ENCODE measurements around the gene PLAGL2. TPM values are rescaled to one million over a fixed set of nuclear protein-coding genes. Genes with fewer than 3 reads are reported as not detected.

PLAGL2 gene
- total RNA-seq, 1 donor from 2014 or later: 6.7 TPM

DNA sequence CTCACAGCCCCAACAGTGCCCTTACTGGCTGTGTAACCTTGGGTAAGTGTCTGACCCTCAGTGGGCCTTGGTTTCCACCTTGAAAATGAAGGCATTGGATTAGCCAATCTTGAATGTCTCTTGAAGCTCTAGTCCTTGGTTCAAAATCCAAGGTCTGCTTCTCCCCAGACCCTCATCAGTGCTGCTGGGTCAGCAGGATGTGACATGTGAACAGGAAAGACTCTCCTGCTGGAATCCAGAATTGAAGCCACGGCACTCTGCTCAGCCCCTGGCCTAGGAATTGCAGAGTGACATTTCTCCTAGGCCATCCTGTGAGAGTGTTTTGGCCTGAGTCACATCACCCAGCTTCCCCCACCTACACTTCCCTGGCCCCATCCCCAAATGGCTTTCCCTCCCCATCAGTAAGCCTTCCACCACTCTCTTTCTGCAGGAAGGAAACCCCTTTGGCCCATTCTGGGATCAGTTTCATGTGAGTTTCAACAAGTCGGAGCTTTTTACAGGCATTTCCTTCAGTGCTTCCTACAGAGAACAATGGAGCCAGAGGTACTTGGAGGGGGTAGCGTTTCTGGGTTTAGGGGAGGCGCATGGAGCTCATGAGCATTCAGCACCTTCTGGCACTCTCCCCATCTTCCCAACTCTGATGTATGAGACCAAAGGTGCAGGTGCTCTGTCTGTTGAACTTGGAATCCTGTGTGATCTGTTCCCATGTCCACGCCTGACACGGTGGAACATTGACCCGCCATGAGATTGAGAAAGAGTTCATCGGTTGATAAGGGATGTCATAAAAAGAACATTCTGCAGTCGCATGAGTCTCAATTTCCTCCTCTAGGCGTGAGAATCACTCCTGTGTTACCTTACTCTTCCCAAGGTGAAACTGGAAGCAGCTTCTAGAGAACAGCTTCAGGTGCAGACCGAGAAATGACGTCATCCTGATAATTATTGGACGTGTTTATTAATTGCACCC lies 8.9 kb upstream of the PLAGL2 start:
- peaks cover 32 to 64% of the 10 kb centered on the region in 2 donors for H3K36me3 ChIP-seq
- no peak overlapping the region for H3K4me3 ChIP-seq
- no peaks in the 10 kb centered on the region for H3K27me3 ChIP-seq
- no peak overlapping the region for H3K27ac ChIP-seq
- no peak for DNase-seq (ENCODE audit: low spot score in 2 of 2)
- no peaks in the 10 kb centered on the region for H3K4me1 ChIP-seq
- intact Hi-C loops (cut with DNase I): no loop called here
- TF ChIP-seq, protein P1, sequence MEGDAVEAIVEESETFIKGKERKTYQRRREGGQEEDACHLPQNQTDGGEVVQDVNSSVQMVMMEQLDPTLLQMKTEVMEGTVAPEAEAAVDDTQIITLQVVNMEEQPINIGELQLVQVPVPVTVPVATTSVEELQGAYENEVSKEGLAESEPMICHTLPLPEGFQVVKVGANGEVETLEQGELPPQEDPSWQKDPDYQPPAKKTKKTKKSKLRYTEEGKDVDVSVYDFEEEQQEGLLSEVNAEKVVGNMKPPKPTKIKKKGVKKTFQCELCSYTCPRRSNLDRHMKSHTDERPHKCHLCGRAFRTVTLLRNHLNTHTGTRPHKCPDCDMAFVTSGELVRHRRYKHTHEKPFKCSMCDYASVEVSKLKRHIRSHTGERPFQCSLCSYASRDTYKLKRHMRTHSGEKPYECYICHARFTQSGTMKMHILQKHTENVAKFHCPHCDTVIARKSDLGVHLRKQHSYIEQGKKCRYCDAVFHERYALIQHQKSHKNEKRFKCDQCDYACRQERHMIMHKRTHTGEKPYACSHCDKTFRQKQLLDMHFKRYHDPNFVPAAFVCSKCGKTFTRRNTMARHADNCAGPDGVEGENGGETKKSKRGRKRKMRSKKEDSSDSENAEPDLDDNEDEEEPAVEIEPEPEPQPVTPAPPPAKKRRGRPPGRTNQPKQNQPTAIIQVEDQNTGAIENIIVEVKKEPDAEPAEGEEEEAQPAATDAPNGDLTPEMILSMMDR (IDR thresholded peaks at IDR 0.05): no peak
- no peaks in the 10 kb centered on the region for H3K9me3 ChIP-seq

DNA sequence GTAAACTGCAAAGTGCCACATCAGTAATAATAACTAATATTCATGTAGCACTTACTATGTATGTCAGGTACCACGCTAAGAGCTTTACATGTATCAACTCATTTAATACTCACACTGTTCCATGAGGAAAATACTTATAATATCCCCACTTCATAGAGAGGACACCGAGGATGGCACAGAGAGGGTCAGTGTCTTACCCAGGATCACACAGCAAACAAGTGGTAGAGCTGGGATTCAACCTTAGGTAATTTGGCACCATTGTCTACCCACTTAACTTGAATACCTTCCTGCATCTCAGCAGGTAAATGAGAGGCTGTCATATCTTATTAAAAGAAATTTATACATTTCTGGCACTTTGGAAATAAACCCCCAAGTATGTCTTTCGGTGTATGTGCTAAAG lies 8.2 kb upstream of the PLAGL2 start:
- Histone ChIP-seq H3K27me3 (no peaks in the 10 kb centered on the region), H3K9me3 (no peaks in the 10 kb centered on the region), H3K4me3 (no peak overlapping the region), H3K27ac (no peak overlapping the region), H3K4me1 (no peaks in the 10 kb centered on the region), H3K36me3 (peaks cover 32 to 64% of the 10 kb centered on the region in 2 donors)
- TF ChIP-seq, protein P1 (IDR thresholded peaks at IDR 0.05): no peak
- DNase-seq (ENCODE audit: low spot score in 2 of 2): no peak
- intact Hi-C loops (cut with DNase I): no loop called here

DNA sequence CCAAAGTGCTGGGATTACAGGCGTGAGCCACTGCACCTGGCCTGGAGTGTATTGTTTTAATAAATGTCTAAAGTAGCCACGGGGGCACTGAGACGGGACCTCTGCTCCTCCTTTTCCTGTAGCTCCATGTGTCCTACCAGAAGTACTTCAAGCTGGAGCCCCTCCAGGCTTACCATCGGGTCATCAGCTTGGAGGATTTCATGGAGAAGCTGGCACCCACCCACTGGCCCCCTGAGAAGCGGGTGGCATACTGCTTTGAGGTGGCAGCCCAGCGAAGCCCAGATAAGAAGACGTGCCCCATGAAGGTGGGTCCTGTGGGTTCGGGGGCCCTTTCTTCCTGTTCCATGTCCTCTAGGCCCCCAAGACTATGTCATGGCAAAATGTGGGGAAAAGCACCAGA lies 7.6 kb upstream of the PLAGL2 start:
- no peaks in the 10 kb centered on the region for H3K4me1 ChIP-seq
- H3K4me3 ChIP-seq: no peak overlapping the region
- TF ChIP-seq, protein P1 (IDR thresholded peaks at IDR 0.05): no peak
- no peaks in the 10 kb centered on the region for H3K27me3 ChIP-seq
- H3K36me3 ChIP-seq: peaks cover 27 to 60% of the 10 kb centered on the region in 2 donors
- no peak overlapping the region for H3K27ac ChIP-seq
- no peaks in the 10 kb centered on the region for H3K9me3 ChIP-seq
- no peak for DNase-seq (ENCODE audit: low spot score in 2 of 2)
- intact Hi-C loops (cut with DNase I): no loop called here

DNA sequence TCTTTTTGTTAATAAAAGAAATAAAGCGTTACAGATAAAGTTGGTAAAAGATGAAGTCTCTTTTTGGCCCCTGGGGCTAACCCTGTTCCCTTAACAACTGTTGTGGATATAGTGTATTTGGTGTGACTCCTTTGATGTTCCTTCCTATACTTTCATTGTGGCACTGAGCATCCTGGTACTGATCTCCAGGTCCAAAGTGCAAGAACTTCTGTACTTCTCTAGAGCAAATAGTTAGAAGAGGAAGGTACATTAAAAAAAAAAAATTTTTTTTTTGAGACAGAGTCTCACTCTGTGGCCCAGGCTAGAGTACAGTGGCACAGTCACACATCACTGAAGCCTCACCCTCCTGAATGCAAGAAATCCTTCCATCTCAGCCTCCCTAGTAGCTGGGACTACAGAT lies 6.3 kb upstream of the PLAGL2 start:
- TF ChIP-seq, protein P1 (IDR thresholded peaks at IDR 0.05): no peak
- no peak overlapping the region for H3K27ac ChIP-seq
- intact Hi-C loops (cut with DNase I): no loop called here
- H3K4me1 ChIP-seq: peaks cover 0 to 3% of the 10 kb centered on the region in 2 donors
- H3K36me3 ChIP-seq: peaks cover 26 to 53% of the 10 kb centered on the region in 2 donors
- no peak for DNase-seq (ENCODE audit: low spot score in 2 of 2)
- H3K4me3 ChIP-seq: no peak overlapping the region
- H3K27me3 ChIP-seq: no peaks in the 10 kb centered on the region
- no peaks in the 10 kb centered on the region for H3K9me3 ChIP-seq

DNA sequence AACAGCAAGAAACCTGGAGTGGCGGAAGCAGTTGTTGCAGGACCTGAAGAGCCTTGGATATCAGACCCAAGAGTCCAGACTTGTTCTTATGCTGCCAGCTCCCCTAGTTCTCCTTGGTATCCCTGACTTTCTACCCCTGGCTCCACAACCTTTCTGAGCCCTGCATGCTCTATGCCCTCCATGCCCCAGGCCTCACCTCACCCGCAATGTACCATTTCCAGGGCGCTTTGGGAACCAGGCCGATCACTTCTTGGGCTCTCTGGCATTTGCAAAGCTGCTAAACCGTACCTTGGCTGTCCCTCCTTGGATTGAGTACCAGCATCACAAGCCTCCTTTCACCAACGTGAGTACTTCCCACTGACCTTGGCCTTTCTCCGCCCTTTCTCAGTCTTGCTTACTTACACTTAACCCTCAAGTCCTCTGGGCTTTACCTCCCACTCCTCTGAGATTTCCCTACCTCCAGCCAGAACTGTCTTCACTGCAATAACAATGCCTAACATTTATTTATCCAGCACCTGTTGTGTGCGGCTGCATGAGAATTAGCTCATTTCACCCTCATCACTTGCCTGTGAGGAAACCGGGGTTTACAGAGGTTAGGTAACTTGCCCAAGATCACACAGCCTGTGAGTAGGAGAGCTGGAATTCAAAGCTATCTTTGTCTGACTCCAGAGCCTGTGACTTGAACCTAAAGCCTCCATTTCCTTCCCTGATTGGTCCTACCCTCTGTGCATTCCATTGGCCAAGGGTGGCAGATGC lies 2.5 kb upstream of the PLAGL2 start:
- Histone ChIP-seq H3K4me1 (peaks cover 0 to 26% of the 10 kb centered on the region in 2 donors), H3K27me3 (no peaks in the 10 kb centered on the region), H3K27ac (no peak overlapping the region), H3K9me3 (no peaks in the 10 kb centered on the region), H3K4me3 (no peak overlapping the region), H3K36me3 (peaks cover 3 to 19% of the 10 kb centered on the region in 2 donors)
- DNase-seq (ENCODE audit: low spot score in 2 of 2): no peak
- intact Hi-C loops (cut with DNase I): loop anchor here (5.0 to 10.0 kb wide), 3 partner anchors 67 to 385 kb away; partner anchors contain the start of genes DUSP15, KIF3B and TTLL9
- TF ChIP-seq, protein P1 (IDR thresholded peaks at IDR 0.05): no peak

All from ascending aorta (tissue), 2 donors.